Gastroesophageal sphincter (tissue), 3 donors: ENCODE results near the gene VPS37D.

Source experiments
- CTCF ChIP-seq, 4 experiments: fragments of 200-600 bp in 2 of 4; fragments of 450-650 bp in 2 of 4; sonication (generic) in 1 of 4; IDR thresholded peaks; one replicate each; pipeline ENCODE4 v1.5.1; 2017 to 2019; ENCODE audit warnings: antibody characterized with exemption in 4 of 4, mild to moderate bottlenecking in 2 of 4, moderate library complexity in 2 of 4
- EP300 ChIP-seq: sonication (generic); formaldehyde crosslinking; IDR thresholded peaks from one replicate; pipeline ENCODE4 v1.6.1; 2017; ENCODE audit warnings: antibody characterized with exemption, mild to moderate bottlenecking
- POLR2A ChIP-seq, 2 donors: fragments of 450-650 bp; IDR thresholded peaks; one replicate each; pipeline ENCODE4 v1.6.1; 2017; ENCODE audit warnings: antibody characterized with exemption in 2 of 2, mild to moderate bottlenecking in 2 of 2, moderate library complexity in 1 of 2
- POLR2AphosphoS5 ChIP-seq: sonication (generic); formaldehyde crosslinking; IDR thresholded peaks from one replicate; pipeline ENCODE4 v1.6.1; 2017; ENCODE audit warnings: antibody characterized with exemption

- TF ChIP-seq CTCF (IDR thresholded peaks at IDR 0.05) (no peak), POLR2A (IDR thresholded peaks at IDR 0.05) (no peak), POLR2AphosphoS5 (no peak), EP300 (no peak)
Measured at GRCh38 chr7:73681031-73681430, 13.4 kb downstream of the VPS37D start.
